Measurements from ENCODE around the gene DCLK1. TPM values are rescaled to one million over a fixed set of nuclear protein-coding genes. Genes with fewer than 3 reads are reported as not detected.

The DCLK1 gene
- total RNA-seq, 1 experiment from 2014 or later: 36.2 TPM

- no CpG with 5 or more reads among the region's 1 CpG for WGBS (ENCODE audit: extremely low coverage, insufficient read length, low lambda C conversion rate)
- H3T11ph ChIP-seq (ENCODE audit: low read length): no peak overlapping the region
- H3K79me1 ChIP-seq (ENCODE audit: insufficient read depth, low read depth, low read length, poor library complexity, severe bottlenecking): no peaks in the 10 kb centered on the region
- no peak overlapping the region for H3K56ac ChIP-seq (ENCODE audit: insufficient read length, low read depth, low read length)
- no peaks in the 10 kb centered on the region for H4K20me1 ChIP-seq (ENCODE audit: control insufficient read depth, insufficient read depth, insufficient read length)
- no peak overlapping the region for H3K4ac ChIP-seq (ENCODE audit: low read depth, low read length)
- no peak overlapping the region for H4K8ac ChIP-seq (replicated peaks; ENCODE audit: insufficient read length, low read depth, low read length)
- no peaks in the 10 kb centered on the region for H3K27me3 ChIP-seq (ENCODE audit: insufficient read depth, low read length)
- H2BK5ac ChIP-seq (ENCODE audit: insufficient read length, low read length): no peak overlapping the region
- H3K14ac ChIP-seq (ENCODE audit: insufficient read depth, low read length): no peak overlapping the region
- H3K27ac Mint-ChIP-seq: no peak overlapping the region
- H2BK12ac ChIP-seq (ENCODE audit: insufficient read length, low read depth, low read length): no peak overlapping the region
- no peak overlapping the region for H4K91ac ChIP-seq (ENCODE audit: insufficient read length, low read depth, low read length)
- no peak overlapping the region for H3K18ac ChIP-seq (ENCODE audit: insufficient read length, low read depth, low read length)
- no peak overlapping the region for H2AK5ac ChIP-seq (ENCODE audit: insufficient read length, low read length)
- no peak overlapping the region for H2BK20ac ChIP-seq (ENCODE audit: low read depth, low read length, poor library complexity, severe bottlenecking)
- peaks cover 3 to 13% of the 10 kb centered on the region in 2 experiments; a peak in 4 of 5 replicates for H3K9me3 Mint-ChIP-seq
- no peaks in the 10 kb centered on the region for H3K4me1 Mint-ChIP-seq
- H3K23ac ChIP-seq (ENCODE audit: insufficient read length, low read depth, low read length): no peak overlapping the region
- H3K79me2 ChIP-seq (ENCODE audit: insufficient read depth, low read length): no peaks in the 10 kb centered on the region
- H3K27ac ChIP-seq (ENCODE audit: insufficient read length, low read depth, low read length): no peak overlapping the region
- no peak overlapping the region for H2AFZ ChIP-seq (ENCODE audit: low read length)
- DNase-seq: no peak
- H3K4me2 ChIP-seq (ENCODE audit: insufficient read depth, insufficient read length, low read length): no peak overlapping the region
- H4K5ac ChIP-seq (ENCODE audit: insufficient read length, low read depth, low read length): no peak overlapping the region
- TF ChIP-seq, protein P1, sequence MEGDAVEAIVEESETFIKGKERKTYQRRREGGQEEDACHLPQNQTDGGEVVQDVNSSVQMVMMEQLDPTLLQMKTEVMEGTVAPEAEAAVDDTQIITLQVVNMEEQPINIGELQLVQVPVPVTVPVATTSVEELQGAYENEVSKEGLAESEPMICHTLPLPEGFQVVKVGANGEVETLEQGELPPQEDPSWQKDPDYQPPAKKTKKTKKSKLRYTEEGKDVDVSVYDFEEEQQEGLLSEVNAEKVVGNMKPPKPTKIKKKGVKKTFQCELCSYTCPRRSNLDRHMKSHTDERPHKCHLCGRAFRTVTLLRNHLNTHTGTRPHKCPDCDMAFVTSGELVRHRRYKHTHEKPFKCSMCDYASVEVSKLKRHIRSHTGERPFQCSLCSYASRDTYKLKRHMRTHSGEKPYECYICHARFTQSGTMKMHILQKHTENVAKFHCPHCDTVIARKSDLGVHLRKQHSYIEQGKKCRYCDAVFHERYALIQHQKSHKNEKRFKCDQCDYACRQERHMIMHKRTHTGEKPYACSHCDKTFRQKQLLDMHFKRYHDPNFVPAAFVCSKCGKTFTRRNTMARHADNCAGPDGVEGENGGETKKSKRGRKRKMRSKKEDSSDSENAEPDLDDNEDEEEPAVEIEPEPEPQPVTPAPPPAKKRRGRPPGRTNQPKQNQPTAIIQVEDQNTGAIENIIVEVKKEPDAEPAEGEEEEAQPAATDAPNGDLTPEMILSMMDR (conservative IDR thresholded peaks at IDR 0.05): no peak
- no peak overlapping the region for H3K9ac ChIP-seq (ENCODE audit: extremely low read depth, insufficient read length, low read length)
- peaks cover 3% of the 10 kb centered on the region; the same call in 1 of the 2 replicates for H3K27me3 Mint-ChIP-seq (ENCODE audit: low read depth)
- no peaks in the 10 kb centered on the region for H3K9me3 ChIP-seq (ENCODE audit: control insufficient read depth, low read depth, low read length)
- no peak overlapping the region for H2BK15ac ChIP-seq (ENCODE audit: low read depth, low read length)
- no peak overlapping the region for H2BK120ac ChIP-seq (ENCODE audit: low read depth, low read length, poor library complexity, severe bottlenecking)
- H3K23me2 ChIP-seq (ENCODE audit: insufficient read length, low read depth, low read length, poor library complexity, severe bottlenecking): no peaks in the 10 kb centered on the region
- peaks cover 0 to 6% (median 0%) of the 10 kb centered on the region in 3 experiments; a peak in 3 of 7 replicates for H3K36me3 Mint-ChIP-seq (ENCODE audit: insufficient read depth in 1 of 3, low read depth in 3 of 3)
- H3K4me1 ChIP-seq (ENCODE audit: insufficient read depth, low read length): no peaks in the 10 kb centered on the region
- no peak overlapping the region for H3K4me3 Mint-ChIP-seq
Observed at GRCh38 chr13:36148446-36148845, 17.3 kb upstream of the DCLK1 start.
